Endothelial cell of hepatic sinusoid (primary cell): ENCODE results near the gene PELO.

ENCODE experiments used
- in situ Hi-C: cut with HindIII; loops from 2 replicates; pipeline ENCODE4 v1.10.0; 2017; ENCODE audit warnings: low sequenced_read_pairs

PELO gene

DNA sequence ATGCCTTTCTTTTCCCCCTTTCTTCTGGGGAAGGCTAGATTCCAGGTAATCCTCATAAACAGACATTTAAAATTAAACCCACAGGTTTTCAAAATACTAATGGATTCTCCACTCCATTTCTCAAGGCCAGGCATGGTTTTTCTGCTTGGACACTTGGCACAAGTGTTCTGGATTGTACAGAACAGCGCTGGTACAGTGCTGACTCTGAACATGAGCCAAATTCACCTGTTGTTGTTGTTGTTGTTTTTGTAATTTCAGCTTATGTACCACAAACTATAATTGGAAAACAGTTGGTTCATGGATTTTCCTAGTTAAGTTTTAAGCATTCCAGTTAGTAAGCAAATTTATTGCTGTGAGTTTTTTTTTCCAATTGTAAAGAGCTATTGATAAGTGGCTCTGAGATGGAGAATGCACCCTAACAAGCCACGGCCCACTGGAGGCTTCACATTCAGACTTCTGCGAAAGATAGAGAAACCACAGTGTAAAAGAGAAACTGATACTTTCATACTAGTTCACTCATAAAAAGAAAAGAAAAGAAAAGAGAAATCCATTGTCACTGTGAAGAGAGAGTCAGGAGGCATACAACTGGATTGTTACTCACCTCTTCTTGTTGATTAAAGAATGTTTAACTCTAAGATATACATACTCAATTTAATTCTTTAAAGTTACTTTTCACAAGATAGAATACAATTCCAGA lies 16.2 kb upstream of the PELO start:
- in situ Hi-C loops, result no loop called here

DNA sequence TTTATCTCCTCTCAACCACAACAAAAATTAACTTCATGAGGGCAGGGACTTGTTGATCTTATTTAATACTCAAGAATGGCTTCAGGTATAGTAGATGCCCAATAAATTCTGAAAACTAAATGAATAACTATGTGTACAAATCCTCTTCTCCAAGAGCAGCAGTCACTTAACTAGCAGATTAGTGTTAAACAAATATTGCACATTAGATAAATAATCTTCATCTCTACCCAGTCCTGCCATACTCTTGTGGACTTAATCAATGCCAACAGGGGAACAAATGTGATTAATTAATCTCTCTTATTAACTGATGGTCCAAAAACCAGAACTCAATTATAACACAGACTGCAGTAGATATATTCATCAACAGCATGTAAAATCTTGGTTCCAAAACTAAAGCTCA lies 15.0 kb upstream of the PELO start:
- in situ Hi-C loops, result no loop called here

DNA sequence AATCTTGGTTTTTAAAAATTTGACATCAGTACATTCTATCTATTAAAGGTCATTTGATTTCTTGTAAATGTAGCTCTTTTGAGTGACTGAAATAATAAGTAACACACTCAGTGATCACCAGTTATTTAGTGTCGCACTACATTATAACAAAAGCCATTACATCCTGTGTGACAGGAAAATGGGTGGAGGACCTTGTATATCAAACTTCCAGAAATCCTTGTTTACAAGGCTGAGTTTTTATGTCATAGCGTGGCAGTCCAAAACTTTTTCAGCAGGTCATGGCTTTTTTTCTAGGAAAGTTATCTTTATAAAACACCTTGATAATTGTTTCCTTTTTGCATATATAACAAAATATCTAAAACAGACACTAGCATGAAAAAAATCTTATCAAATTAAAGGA lies 14.4 kb upstream of the PELO start:
- in situ Hi-C loops, result no loop called here

DNA sequence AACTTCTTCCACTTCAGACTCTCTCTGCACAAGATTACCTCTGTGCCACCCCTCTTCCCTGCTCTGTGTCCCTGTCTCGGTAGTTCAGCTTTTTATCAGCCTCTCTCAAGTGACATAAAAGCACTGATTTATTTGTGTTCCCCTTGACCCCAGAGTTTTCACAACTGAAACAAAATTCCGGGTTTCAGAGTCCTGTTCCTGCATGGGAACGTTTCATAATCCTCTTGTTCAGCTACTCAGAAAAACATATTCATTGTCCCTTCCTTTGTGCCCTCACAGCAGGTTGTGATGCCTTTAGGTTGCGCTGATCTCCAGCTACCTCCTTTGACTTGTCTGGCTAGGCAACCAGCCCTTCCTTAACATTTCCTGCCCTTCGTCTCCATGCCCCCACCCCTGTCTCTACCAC lies 13.7 kb upstream of the PELO start:
- in situ Hi-C loops, result no loop called here

DNA sequence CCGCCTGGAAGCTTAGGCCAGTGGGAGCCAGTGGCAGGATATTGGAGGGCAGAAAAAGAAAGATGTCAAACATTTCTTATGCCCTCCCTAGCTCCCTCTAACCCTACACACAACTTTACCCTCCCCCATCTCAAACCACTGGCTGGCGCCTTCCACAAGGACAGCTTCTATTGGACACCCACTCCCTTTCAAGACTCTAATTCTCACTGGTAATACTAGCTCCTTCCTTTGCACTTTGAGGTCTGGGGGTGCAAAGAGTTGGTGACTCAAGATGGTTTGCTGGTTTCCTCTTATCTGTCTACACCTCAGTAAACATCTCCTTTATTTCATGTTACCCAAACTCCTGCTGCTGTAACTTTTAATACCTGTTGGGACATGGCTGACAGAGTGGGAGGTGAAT lies 11.6 kb upstream of the PELO start:
- in situ Hi-C loops, result no loop called here

DNA sequence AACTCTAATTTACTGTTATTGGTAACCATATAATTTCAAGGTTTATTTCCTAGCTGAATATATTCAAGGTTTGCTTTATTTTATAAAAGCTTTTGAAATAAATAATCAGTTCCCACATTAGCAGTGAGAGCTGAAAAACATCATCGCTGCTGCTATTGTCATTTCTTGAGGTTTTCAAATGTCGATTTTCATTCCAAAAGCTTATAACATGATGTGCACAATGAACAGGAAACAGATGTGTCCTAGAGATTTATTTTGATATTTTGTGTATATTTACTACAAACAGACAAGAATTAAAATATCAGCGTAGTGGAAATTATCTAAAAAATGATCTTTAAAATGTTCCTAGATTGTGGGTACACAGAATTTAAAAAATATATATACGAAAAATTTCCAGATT lies 10.5 kb upstream of the PELO start:
- in situ Hi-C loops, result no loop called here

DNA sequence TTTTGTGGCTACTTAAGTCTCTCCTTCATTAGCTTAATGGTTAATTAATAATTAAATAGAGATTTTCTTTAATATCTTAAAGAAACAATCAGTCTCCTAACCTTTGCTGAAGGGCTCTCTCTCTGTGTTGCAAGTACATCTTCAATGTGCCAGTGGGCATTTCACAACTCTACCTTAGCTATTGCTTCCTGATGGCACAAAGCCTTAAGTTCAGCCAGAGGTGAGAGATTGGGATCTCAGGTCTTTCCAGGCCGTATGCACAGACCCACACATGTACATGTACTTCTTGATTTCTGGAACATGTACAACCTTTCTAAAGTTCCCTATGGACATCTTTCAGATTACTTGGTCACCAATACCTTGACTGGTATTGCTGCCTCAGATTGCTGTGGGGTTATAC lies 8.9 kb upstream of the PELO start:
- in situ Hi-C loops, result no loop called here

DNA sequence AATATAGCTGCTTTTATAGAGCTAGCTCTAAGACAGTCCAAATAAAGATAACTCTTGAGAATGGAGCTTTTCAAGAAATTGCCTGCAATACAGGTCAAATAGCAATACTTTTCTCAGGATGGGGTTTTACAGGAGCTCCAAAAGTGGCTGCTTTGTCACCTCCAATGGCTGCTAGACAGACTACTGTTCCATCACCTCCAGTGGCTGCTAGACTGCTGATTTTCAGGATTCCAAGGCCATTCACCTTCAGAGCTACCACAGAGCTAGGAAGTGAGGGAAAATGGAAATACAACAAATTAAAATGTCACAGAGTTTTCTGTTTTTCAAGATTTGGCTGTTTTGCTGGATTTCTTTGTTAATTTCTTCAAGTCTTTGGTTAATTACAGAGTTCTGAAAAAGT lies 8.5 kb upstream of the PELO start:
- in situ Hi-C loops, result no loop called here

DNA sequence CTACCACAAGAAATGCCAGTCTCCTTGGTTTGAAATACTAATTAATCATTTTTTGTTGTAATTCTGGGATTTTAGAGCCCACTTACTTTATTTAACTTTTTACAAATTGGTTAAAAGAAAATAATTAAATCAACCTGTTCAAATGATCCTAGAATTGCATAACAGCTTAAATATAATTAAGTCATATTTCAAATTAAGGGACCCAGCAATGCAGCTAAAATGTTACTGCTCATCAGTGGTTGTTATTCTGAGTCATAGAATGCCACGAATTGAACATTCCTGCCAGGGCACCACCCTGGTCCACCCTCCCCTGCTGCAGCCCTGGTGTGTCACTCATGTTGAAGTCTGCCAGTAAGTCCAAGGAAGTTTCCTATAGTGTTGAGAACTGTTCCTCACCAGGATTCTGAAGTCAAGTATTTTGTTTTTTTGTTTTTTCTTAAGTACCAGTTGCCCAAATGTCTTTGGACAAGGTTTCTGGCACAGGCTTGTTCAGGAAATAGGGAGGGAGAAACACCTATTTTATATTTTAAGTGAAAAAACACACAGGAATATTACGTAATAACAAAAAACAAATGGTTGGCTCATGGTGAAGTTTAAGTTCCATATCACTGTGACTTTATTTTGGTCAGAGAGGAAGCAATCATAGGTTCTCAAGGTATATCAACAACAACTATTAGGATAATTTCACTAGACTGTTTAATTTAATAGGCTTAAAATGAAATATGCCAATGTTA lies 4.3 kb upstream of the PELO start:
- in situ Hi-C loops, result no loop called here

DNA sequence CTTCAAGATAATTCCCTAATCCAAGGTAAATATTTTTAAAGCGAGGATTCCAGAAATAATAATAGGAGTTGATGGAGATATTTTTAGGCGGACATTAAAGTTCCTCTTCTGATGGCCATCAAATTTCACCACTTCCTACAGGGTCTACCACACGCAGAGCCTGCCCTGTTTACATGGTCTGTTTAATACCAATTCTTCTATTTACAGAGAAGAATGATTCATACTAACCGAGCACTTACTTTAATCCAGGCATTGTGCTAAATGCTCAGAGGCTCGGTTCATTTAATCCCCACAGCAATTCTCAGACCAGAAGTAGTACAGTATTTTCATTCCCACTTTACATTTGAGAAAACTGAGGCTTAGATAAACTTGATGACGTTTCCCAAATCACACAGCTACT lies 3.0 kb upstream of the PELO start:
- in situ Hi-C loops, result loop anchor here (5.0 kb wide), 1 partner anchor 77 kb away; no protein-coding TSS in a partner anchor

DNA sequence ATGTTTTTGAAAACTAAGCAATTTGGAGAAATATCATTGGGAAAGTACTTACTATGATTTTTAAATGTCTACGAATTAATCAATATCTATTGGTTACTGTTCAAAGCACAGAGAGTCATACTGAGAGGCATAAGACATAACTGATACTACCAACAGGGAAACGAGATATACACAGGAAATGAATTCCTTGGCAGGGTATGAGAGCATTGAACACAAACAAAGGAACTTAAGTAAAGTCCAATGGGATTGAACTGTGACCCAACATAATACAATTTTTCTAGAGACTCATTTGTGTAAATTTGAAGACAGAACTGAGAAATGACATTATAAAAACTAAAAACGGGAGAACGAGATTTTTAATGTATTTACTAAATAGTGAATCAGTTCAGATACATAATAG lies 1.3 kb upstream of the PELO start:
- in situ Hi-C loops, result loop anchor here (5.0 kb wide), 1 partner anchor 79 kb away; no protein-coding TSS in a partner anchor

DNA sequence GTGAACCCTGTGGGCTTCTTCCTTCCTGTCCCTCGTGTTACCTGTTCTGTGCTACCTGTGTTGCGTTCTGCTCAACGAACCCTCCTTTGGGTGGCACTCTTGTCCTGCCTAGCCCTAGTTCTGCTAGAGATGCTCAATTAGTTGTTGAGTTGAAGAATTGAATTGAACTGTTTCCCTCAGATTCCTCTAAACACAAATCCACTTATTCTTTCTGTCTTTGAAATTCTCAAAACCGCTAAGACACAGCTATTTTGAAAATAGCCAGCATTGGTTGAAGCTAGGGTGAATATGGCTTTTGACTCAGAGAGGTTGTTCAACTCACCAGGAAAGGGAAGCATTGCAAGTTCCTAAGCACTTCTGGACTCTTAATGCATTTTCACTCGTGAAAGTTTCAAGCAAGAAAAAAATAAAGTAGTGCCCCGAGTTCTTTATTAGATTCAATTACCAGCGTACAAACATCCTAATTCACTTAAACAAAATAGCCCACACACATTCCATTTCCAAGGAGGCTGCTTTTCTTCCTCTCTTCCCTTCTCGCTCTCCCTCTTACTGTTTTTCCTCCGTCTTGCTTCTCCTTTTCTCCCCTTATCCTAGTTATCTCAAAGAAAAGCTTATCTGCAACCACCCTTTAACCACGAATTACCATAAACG lies 642 bp upstream of the PELO start:
- in situ Hi-C loops, result loop anchor here (5.0 kb wide), 1 partner anchor 80 kb away; no protein-coding TSS in a partner anchor

DNA sequence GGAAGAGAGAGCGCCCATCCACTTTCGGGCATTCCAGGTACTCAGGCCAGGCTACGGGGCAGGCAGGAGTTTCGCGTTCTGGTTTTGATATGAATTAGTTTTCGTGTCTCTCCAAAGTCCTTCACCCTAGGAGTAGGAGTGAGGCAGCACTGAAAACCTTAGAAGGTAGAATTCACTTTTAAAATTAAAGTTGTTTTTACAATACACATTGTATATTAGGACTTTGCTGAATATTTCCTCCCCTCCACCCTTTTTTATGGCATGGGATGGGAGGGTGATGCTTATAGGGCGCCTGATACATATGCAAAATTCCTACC lies 747 bp downstream of the PELO start:
- in situ Hi-C loops, result loop anchor here (5.0 kb wide), 1 partner anchor 81 kb away; no protein-coding TSS in a partner anchor

DNA sequence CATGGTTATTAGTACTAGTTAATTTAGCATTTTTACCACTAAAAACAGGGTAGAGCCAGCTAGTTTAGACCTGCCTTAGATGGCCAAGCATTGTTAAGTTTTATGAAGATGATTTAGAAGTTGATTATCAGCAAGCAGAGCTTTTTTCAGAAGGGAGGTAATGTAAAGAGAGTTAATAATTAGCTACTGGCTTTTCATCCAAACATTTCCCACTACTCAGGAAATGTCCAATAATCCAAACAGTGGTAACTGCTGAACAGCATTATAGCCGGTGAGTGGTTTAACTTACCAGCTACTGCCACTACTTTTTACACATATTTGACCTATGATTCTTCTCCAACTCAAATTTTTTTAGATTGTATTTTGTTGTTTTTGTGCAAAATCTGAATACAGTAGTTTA lies 1.7 kb downstream of the PELO start:
- in situ Hi-C loops, result loop anchor here (5.0 kb wide), 1 partner anchor 82 kb away; no protein-coding TSS in a partner anchor

DNA sequence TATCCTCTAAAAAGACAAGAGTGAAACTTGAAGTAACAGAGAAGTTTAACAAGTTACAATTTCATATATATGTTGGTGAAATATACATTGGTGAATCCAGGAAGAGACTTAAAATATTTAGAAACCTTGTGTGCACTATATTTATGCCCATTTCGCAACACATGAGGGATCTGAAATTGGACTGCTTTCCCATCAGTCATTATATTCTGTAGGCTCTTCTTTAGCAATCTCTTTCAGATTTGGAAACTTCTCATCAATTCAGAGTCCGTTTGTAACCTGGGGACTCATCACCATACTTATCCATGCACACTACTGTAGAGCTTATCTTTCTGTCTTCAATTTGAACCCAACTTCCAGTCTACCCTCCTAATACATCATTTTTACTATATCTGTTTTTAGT lies 2.1 kb downstream of the PELO start:
- in situ Hi-C loops, result loop anchor here (5.0 kb wide), 1 partner anchor 83 kb away; no protein-coding TSS in a partner anchor

DNA sequence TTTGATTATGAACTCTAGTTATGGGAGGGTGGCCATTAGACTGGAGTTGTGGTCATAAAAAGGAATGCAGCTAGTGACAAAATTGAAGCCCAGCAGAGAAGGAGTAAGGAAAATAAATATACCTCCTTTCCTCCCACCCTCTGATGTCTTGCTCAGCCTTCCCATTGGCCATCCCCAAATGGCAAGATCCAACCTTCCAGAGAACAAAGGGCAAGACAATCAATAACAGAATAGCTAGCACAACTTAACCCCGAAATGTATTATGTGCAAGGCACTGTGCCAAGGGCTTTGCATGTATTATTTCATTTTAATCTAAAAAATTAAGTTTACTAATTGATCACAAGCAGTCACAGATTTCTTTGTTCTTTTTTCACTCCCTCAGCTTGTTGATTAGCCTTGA lies 3.6 kb downstream of the PELO start:
- in situ Hi-C loops, result no loop called here

DNA sequence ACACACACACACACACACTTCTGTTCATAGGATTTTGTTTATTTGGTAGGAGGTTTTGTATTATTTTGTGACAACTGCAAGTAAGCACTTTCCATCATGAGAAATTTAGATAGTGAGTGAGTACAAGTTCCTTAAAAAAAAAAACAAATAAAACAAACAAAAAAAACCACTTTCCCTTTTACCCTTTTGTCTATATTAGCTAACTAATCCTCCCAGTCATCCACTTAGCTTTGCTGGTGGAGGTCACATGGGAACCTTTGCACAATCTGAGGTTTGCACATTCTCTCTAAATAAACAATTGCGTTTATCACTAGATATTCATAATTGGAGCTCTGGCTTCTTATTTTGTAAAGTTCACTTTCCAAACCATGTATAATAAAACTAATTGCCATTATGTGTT lies 6.8 kb downstream of the PELO start:
- in situ Hi-C loops, result no loop called here

DNA sequence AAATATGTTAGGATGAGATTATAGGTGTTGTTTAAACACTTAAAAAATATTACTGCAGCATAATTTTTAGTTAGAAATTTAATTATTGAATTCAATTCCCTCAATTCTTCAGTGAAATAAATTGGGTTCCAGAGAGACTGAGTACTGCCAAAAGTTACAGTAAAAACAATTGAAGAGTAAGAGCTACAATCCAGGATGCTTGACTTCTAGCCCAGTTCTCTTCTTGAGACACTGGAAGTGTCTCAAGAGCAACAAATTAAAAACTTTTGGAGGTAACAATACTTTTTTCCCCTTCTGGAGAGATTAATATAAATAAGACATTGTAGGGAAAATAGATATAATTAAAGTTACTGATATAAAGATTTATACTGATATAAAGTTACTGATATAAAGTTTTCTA lies 8.3 kb downstream of the PELO start:
- in situ Hi-C loops, result no loop called here

DNA sequence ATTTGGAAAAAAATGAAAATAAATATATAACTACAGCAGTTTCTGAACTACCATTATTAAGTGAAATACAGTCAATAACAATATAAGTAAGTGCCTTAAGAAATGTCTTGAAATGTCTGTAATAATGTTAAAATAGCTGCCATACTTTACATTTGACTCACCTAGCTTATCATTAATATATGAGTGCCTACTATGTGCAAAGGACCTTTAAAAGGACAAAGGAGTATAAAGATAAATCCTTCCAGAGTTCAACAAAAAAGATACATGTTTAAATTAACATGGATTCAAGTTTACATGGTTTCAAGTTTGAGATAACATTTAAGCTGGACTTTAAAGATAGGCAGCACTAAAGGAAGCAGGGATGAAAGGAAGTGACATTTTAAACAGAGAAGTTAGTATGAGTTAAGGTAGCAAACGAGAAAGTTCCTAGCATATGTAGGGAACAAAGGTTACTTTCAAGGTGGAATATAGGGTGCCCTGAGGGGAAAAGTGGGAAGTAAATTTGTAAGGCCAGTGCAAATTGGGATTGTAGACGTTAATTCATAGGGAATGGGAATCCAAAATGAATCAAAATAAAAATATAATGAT lies 8.9 kb downstream of the PELO start:
- in situ Hi-C loops, result no loop called here

DNA sequence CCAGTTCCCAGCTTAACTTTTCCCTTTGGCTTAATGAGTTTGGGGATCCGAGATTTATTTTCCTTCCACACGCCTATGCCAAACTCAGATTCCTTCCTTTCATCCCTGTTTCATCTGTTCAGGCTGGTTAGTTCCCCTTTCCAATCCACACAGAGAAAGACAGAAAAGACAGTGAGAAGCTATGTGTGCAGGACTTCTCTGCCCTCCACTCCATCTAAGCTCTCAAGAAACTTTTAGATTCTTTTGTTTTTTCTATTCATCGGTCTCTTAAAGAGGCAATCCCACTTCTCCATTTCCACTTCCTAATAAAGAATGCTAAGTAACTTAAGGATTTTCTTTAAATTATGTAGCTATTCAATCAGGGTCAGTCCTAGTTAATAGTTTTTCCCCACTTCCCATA lies 11.2 kb downstream of the PELO start:
- in situ Hi-C loops, result no loop called here

DNA sequence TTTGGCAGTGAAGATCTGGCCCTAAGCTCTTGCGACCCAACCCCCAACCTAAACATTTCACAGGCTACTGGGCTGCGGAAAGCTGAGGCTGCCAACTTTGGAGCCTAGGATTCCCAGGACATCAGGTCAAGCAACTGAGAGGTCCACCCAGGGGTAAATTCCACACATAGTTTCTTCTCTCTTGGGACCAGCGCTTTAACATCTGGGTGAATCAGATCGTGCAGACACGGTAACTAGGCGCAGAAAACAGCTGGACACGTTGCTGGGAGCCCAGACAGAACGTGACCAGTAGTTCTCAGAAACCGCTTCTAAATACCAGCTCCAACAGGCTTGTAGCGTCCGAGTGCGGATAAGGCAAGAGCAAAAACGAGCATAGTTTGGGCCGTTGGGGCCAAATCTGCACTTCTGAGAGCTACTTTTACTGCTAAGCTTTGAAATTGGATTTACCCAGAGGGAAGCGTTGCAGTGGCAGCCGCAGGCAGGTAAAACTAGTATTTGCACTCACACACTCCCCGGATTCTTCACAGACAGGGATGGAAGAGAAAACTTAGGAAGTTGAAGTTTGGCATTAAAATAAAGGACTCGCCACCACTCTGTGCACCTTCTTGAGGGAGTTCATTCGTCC lies 11.8 kb downstream of the PELO start:
- in situ Hi-C loops, result no loop called here
